ENCODE results near the gene DPYSL3. TPM values are rescaled to one million over a fixed set of nuclear protein-coding genes. Genes with fewer than 3 reads are reported as not detected.

Gene DPYSL3
- polyA plus RNA-seq, 1 of the 3 experiments (the other 2 are of a cell fraction) = 123 TPM

DNA sequence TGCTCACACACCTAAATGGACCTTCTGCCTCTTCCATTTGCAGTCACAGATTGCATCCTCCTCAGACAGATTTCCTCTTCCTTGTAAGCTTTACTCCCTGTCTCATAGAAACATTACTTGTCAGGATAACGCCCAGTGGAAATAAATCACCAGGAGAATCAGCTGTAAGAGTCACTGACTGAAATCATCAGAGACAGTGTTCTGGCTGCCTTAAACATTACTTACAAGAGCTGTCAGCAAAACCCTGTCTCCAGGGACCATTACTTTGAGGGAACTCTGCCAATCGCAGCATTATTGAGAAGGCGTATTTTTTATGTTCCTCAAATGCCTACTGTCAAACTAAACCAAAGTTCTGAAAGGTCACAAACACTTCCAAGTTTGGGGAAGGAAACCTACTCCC, 5.9 kb downstream of the DPYSL3 start (continued):
- TF ChIP-seq, protein P1, sequence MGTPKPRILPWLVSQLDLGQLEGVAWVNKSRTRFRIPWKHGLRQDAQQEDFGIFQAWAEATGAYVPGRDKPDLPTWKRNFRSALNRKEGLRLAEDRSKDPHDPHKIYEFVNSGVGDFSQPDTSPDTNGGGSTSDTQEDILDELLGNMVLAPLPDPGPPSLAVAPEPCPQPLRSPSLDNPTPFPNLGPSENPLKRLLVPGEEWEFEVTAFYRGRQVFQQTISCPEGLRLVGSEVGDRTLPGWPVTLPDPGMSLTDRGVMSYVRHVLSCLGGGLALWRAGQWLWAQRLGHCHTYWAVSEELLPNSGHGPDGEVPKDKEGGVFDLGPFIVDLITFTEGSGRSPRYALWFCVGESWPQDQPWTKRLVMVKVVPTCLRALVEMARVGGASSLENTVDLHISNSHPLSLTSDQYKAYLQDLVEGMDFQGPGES (IDR thresholded peaks at IDR 0.05; ENCODE audit: low read depth, low read length) = no peak
- TF ChIP-seq MEF2A (IDR thresholded peaks at IDR 0.05; ENCODE audit: borderline replicate concordance, low read depth) = 0 out of 2 replicates have a peak, but pooled peaks have one; percentile 26
- TF ChIP-seq GABPA (IDR thresholded peaks at IDR 0.05; ENCODE audit: low read depth) = 0 out of 2 replicates have a peak, but pooled peaks have one; percentile 20
- no peak for TF ChIP-seq RFX5 (IDR thresholded peaks at IDR 0.05; ENCODE audit: low read length)
- TF ChIP-seq SMC3 (IDR thresholded peaks at IDR 0.05; ENCODE audit: low read depth, low read length) = no peak
- TF ChIP-seq TAF1 (IDR thresholded peaks at IDR 0.05; ENCODE audit: borderline replicate concordance, low read depth, low read length) = no peak
- no peak for TF ChIP-seq EZH2phosphoT487 (IDR thresholded peaks at IDR 0.05; ENCODE audit: borderline replicate concordance, low read depth)
- no peak for TF ChIP-seq CHD2 (IDR thresholded peaks at IDR 0.05; ENCODE audit: low read length, partially characterized antibody)
- TF ChIP-seq, protein P2, sequence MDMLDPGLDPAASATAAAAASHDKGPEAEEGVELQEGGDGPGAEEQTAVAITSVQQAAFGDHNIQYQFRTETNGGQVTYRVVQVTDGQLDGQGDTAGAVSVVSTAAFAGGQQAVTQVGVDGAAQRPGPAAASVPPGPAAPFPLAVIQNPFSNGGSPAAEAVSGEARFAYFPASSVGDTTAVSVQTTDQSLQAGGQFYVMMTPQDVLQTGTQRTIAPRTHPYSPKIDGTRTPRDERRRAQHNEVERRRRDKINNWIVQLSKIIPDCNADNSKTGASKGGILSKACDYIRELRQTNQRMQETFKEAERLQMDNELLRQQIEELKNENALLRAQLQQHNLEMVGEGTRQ (IDR thresholded peaks at IDR 0.05; ENCODE audit: borderline replicate concordance, low read depth, low read length) = no peak
- peak; percentile 89 for TF ChIP-seq POLR2AphosphoS5 (IDR thresholded peaks at IDR 0.05; ENCODE audit: low read depth, low read length)
- TF ChIP-seq TCF12 (IDR thresholded peaks at IDR 0.05) = peak; percentile 94
- no peak for TF ChIP-seq ELF1 (IDR thresholded peaks at IDR 0.05)
- peak; percentile 86 for TF ChIP-seq FOXM1 (IDR thresholded peaks at IDR 0.05; ENCODE audit: low read depth)
- TF ChIP-seq JUND (IDR thresholded peaks at IDR 0.05) = peak; percentile 89
- TF ChIP-seq, protein P3, sequence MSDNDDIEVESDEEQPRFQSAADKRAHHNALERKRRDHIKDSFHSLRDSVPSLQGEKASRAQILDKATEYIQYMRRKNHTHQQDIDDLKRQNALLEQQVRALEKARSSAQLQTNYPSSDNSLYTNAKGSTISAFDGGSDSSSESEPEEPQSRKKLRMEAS (IDR thresholded peaks at IDR 0.05; ENCODE audit: low read depth) = 0 out of 2 replicates have a peak, but pooled peaks have one; percentile 35
- peak; percentile 36; the same call in 1 of the 2 replicates for TF ChIP-seq RXRA (IDR thresholded peaks at IDR 0.05; ENCODE audit: borderline replicate concordance, low read depth)

DNA sequence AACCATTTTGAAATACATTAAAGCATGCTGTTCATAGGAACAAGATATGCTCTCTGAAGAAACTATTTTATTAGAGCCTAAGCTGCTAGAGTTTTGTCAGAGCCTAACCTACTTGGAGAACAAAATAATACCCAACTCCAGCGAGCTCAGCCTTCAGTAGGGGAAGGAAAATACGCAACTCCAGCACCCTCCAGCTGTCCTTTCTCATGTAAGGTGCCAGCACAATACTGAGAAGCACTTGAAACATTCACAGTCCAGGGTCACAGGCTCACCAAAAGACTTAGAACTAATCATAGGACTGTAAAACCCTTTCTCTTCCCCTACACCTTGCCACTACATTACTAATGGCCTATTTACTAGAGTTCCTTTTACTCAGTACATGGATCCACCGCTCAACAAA, 18.9 kb downstream of the DPYSL3 start:
- POLR2A ChIA-PET = no interaction called here
- Histone ChIP-seq H4K20me1 (ENCODE audit: insufficient read depth) (peaks cover 4% of the 10 kb centered on the region; the same call in 1 of the 2 replicates), H2AFZ (ENCODE audit: low read depth) (no peak overlapping the region), H3K36me3 (replicated peaks in 1 of 2; ENCODE audit: control insufficient read depth in 1 of 2, insufficient read depth in 2 of 2, low read length in 1 of 2) (peaks cover 0 to 3% of the 10 kb centered on the region in 2 experiments), H3K9ac (no peak overlapping the region), H3K4me2 (no peak overlapping the region), H3F3A (replicated peaks; ENCODE audit: insufficient read depth) (peaks cover 3% of the 10 kb centered on the region), H3K27me3 (ENCODE audit: insufficient read depth) (no peaks in the 10 kb centered on the region), H3K79me2 (ENCODE audit: insufficient read depth) (peaks cover 94% of the 10 kb centered on the region), H3K4me3 (ENCODE audit: low read depth in 2 of 2, low read length in 1 of 2) (no peak overlapping the region), H3K4me1 (ENCODE audit: control insufficient read depth in 1 of 2, insufficient read depth in 2 of 2, low read depth in 1 of 2, low read length in 1 of 2) (no peaks in the 10 kb centered on the region; a peak in 2 of 4 replicates), H3K27ac (ENCODE audit: low read depth in 2 of 2, low read length in 1 of 2) (no peak overlapping the region; a peak in 1 of 4 replicates), H3K9me3 (no peaks in the 10 kb centered on the region), H3K9me2 (no peaks in the 10 kb centered on the region)
- no peak for DNase-seq
- CTCF ChIA-PET = no interaction called here
- WGBS (ENCODE audit: low lambda C conversion rate) = 81% methylated on average over 3 of the region's 3 CpGs
- TF ChIP-seq RFX5 (IDR thresholded peaks at IDR 0.05; ENCODE audit: low read length) (no peak), CHD2 (IDR thresholded peaks at IDR 0.05; ENCODE audit: low read length, partially characterized antibody) (no peak), TCF12 (IDR thresholded peaks at IDR 0.05) (no peak), RAD21 (IDR thresholded peaks at IDR 0.05; ENCODE audit: low read length) (no peak), NFIC (IDR thresholded peaks at IDR 0.05; ENCODE audit: borderline replicate concordance) (no peak), FOSL2 (IDR thresholded peaks at IDR 0.05; ENCODE audit: borderline replicate concordance, low read depth) (no peak), EP300 (IDR thresholded peaks at IDR 0.05; ENCODE audit: borderline replicate concordance in 1 of 2, low read depth in 1 of 2, low read length in 1 of 2) (no peak), RCOR1 (IDR thresholded peaks at IDR 0.05; ENCODE audit: low read length) (no peak), GABPA (IDR thresholded peaks at IDR 0.05; ENCODE audit: low read depth) (no peak), POLR2AphosphoS5 (IDR thresholded peaks at IDR 0.05; ENCODE audit: low read depth, low read length) (no peak), GATA2 (CRISPR knock-in tag; IDR thresholded peaks at IDR 0.05) (no peak), FOXM1 (IDR thresholded peaks at IDR 0.05; ENCODE audit: low read depth) (no peak), JUND (IDR thresholded peaks at IDR 0.05) (no peak)
- TF ChIP-seq, protein P1 (IDR thresholded peaks at IDR 0.05; ENCODE audit: low read depth, low read length) = no peak
- TF ChIP-seq, protein P4, sequence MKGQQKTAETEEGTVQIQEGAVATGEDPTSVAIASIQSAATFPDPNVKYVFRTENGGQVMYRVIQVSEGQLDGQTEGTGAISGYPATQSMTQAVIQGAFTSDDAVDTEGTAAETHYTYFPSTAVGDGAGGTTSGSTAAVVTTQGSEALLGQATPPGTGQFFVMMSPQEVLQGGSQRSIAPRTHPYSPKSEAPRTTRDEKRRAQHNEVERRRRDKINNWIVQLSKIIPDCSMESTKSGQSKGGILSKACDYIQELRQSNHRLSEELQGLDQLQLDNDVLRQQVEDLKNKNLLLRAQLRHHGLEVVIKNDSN (IDR thresholded peaks at IDR 0.05; ENCODE audit: borderline replicate concordance, low read depth) = no peak

All from SK-N-SH (cell line).